Measurements from ENCODE around the gene C6orf47. TPM values are rescaled to one million over a fixed set of nuclear protein-coding genes. Genes with fewer than 3 reads are reported as not detected.

C6orf47 gene
- total and polyA plus RNA-seq, 2 donors from 2014 or later: 25.5 to 26.5 TPM

DNA sequence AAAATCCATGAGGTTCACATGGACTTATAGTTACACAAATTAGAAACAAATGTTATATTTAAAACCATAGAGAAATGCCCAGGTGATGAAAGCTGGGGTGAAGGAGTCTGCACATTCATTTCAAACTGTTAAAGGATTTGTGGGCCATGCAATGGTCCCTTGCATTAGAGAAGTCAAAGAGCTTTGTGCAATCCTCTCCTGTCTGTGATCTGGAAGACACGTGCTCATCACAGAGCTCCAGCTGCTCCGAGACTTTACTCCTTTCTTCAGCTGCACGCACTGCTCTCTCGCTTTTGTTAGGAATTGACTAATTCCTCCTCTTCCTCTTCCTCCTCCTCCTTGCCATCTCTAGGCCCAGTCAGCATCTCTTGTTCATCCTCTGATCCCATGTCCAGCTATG is 49.6 kb downstream of the C6orf47 start:
- Histone ChIP-seq H3K9ac (ENCODE audit: low read length in 3 of 3) (no peak overlapping the region), H3K27me3 (ENCODE audit: control insufficient read depth, insufficient read depth, low read length) (no peaks in the 10 kb centered on the region), H3K4me1 (ENCODE audit: control insufficient read depth in 2 of 3, insufficient read depth in 2 of 3, low read depth in 1 of 3, low read length in 3 of 3) (no peaks in the 10 kb centered on the region), H3K27ac (ENCODE audit: low read depth in 2 of 2, low read length in 2 of 2) (no peak overlapping the region), H3K9me3 (ENCODE audit: control insufficient read depth in 2 of 3, insufficient read depth in 1 of 3, low read length in 3 of 3) (no peaks in the 10 kb centered on the region), H3K36me3 (ENCODE audit: control insufficient read depth in 2 of 3, insufficient read depth in 3 of 3, low read length in 3 of 3) (no peaks in the 10 kb centered on the region), H3K4me3 (ENCODE audit: low read length in 3 of 3) (no peak overlapping the region)
- DNase-seq: no peak
- intact Hi-C loops (cut with DNase I): no loop called here
- no peak for FAIRE-seq
- no peak for TF ChIP-seq CTCF (IDR thresholded peaks at IDR 0.05; ENCODE audit: borderline replicate concordance, extremely low read depth, insufficient read depth)

DNA sequence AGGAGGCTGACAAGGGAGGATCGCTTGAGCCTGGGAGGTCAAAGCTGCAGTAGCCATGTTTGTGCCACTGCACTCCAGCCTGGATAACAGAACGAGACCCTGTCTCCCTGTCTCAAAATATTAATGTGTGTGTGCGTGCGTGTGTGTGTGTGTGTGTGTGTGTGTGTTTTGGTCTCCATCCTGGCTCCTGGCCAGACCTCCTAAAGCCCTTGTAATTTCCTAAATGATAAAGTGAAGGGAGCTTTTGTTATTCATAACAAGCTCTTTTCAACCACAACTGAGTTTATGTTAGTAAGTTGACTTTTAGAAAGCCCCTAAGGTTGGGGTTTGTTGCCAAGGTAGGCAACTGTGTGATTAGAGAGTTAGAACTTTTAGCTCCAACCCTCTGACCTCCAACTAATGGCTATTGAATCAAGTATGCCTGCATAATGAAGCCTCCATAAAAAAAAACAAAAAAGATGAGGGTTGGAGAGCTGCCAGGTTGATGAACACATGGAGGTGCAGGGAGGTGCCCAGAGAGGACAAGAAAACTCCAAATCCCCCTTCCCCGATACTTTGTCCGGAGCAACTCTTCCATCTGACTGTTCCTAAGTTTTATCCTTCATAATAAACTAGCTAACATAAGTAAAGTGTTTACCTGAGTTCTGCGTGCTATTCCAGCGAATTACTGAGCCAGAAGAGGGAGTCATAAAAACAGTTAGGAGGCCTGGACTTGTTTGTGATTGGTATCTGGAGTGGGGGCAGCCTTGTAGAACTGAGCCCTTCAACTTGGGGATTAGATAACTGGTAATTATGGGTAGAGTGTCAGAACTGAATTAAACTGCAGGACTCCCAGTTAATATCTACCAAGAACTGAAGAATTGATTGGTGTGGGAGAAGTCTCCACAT is 50.8 kb downstream of the C6orf47 start:
- Histone ChIP-seq H3K9me3 (ENCODE audit: control insufficient read depth in 2 of 3, insufficient read depth in 1 of 3, low read length in 3 of 3) (no peaks in the 10 kb centered on the region), H3K4me3 (ENCODE audit: low read length in 3 of 3) (no peak overlapping the region), H3K27me3 (ENCODE audit: control insufficient read depth, insufficient read depth, low read length) (no peaks in the 10 kb centered on the region), H3K9ac (ENCODE audit: low read length in 3 of 3) (no peak overlapping the region), H3K27ac (ENCODE audit: low read depth in 2 of 2, low read length in 2 of 2) (no peak overlapping the region), H3K36me3 (ENCODE audit: control insufficient read depth in 2 of 3, insufficient read depth in 3 of 3, low read length in 3 of 3) (no peaks in the 10 kb centered on the region), H3K4me1 (ENCODE audit: control insufficient read depth in 2 of 3, insufficient read depth in 2 of 3, low read depth in 1 of 3, low read length in 3 of 3) (no peaks in the 10 kb centered on the region)
- no peak for TF ChIP-seq CTCF (IDR thresholded peaks at IDR 0.05; ENCODE audit: borderline replicate concordance, extremely low read depth, insufficient read depth)
- FAIRE-seq (no peak), DNase-seq (no peak)
- intact Hi-C loops (cut with DNase I): no loop called here

Small RNA genes within 50 kb of the gene (microRNA-seq; reads per million reads assigned to microRNA genes)
- gene MIR4646 (not detected), gene MIR6832 (not detected)

Other genes with a start within 250 kb of the C6orf47 start
Only the 30 nearest of the 37 such genes appear.
- 3.5 TPM for gene MCCD1, start 131.8 kb downstream of the C6orf47 start, total RNA-seq
- gene MCCD1, start 131.8 kb downstream of the C6orf47 start, polyA plus RNA-seq (ENCODE audit: insufficient read depth, low read depth, low replicate concordance): 325 TPM
- gene DDX39B, start 118.8 kb downstream of the C6orf47 start, total RNA-seq: 295 TPM
- 183 TPM for gene DDX39B, start 118.8 kb downstream of the C6orf47 start, polyA plus RNA-seq (ENCODE audit: insufficient read depth, low read depth, low replicate concordance)
- 1.2 TPM for gene ATP6V1G2, start 114.2 kb downstream of the C6orf47 start, total RNA-seq
- 6.0 TPM for gene ATP6V1G2, start 114.2 kb downstream of the C6orf47 start, polyA plus RNA-seq (ENCODE audit: insufficient read depth, low read depth, low replicate concordance)
- gene NFKBIL1, start 113.2 kb downstream of the C6orf47 start, total RNA-seq: 20.0 TPM
- gene NFKBIL1, start 113.2 kb downstream of the C6orf47 start, polyA plus RNA-seq (ENCODE audit: insufficient read depth, low read depth, low replicate concordance): 28.2 TPM
- gene LTA, start 88.5 kb downstream of the C6orf47 start, total RNA-seq: 0.35 TPM
- gene LTA, start 88.5 kb downstream of the C6orf47 start, polyA plus RNA-seq (ENCODE audit: insufficient read depth, low read depth, low replicate concordance): not detected
- gene TNF, start 85.2 kb downstream of the C6orf47 start, total RNA-seq: 5.4 TPM
- 0.69 TPM for gene TNF, start 85.2 kb downstream of the C6orf47 start, polyA plus RNA-seq (ENCODE audit: insufficient read depth, low read depth, low replicate concordance)
- gene LTB, start 78.4 kb downstream of the C6orf47 start, total RNA-seq: 18.5 TPM
- gene LTB, start 78.4 kb downstream of the C6orf47 start, polyA plus RNA-seq (ENCODE audit: insufficient read depth, low read depth, low replicate concordance): 6.6 TPM
- 31.5 TPM for gene LST1, start 74.5 kb downstream of the C6orf47 start, total RNA-seq
- 14.8 TPM for gene LST1, start 74.5 kb downstream of the C6orf47 start, polyA plus RNA-seq (ENCODE audit: insufficient read depth, low read depth, low replicate concordance)
- 0.82 TPM for gene NCR3, start 67.8 kb downstream of the C6orf47 start, total RNA-seq
- not detected for gene NCR3, start 67.8 kb downstream of the C6orf47 start, polyA plus RNA-seq (ENCODE audit: insufficient read depth, low read depth, low replicate concordance)
- gene AIF1, start 45.5 kb downstream of the C6orf47 start, total RNA-seq: 44.1 TPM
- gene AIF1, start 45.5 kb downstream of the C6orf47 start, polyA plus RNA-seq (ENCODE audit: insufficient read depth, low read depth, low replicate concordance): 121 TPM
- 159 TPM for gene PRRC2A, start 40.1 kb downstream of the C6orf47 start, total RNA-seq
- gene PRRC2A, start 40.1 kb downstream of the C6orf47 start, polyA plus RNA-seq (ENCODE audit: insufficient read depth, low read depth, low replicate concordance): 84.6 TPM
- 232 TPM for gene BAG6, start 8.1 kb downstream of the C6orf47 start, total RNA-seq
- 215 TPM for gene BAG6, start 8.1 kb downstream of the C6orf47 start, polyA plus RNA-seq (ENCODE audit: insufficient read depth, low read depth, low replicate concordance)
- 4.6 TPM for gene APOM, start 4.9 kb downstream of the C6orf47 start, total RNA-seq
- gene APOM, start 4.9 kb downstream of the C6orf47 start, polyA plus RNA-seq (ENCODE audit: insufficient read depth, low read depth, low replicate concordance): 154 TPM
- 17.7 TPM for gene GPANK1, start 4.2 kb upstream of the C6orf47 start, total RNA-seq
- 28.6 TPM for gene GPANK1, start 4.2 kb upstream of the C6orf47 start, polyA plus RNA-seq (ENCODE audit: insufficient read depth, low read depth, low replicate concordance)
- 130 TPM for gene CSNK2B, start 5.3 kb upstream of the C6orf47 start, total RNA-seq
- 270 TPM for gene CSNK2B, start 5.3 kb upstream of the C6orf47 start, polyA plus RNA-seq (ENCODE audit: insufficient read depth, low read depth, low replicate concordance)
- gene LY6G5B, start 9.2 kb upstream of the C6orf47 start, total RNA-seq: 15.1 TPM
- 2.5 TPM for gene LY6G5B, start 9.2 kb upstream of the C6orf47 start, polyA plus RNA-seq (ENCODE audit: insufficient read depth, low read depth, low replicate concordance)
- gene LY6G5C, start 20.3 kb upstream of the C6orf47 start, total RNA-seq: 2.5 TPM
- 4.6 TPM for gene LY6G5C, start 20.3 kb upstream of the C6orf47 start, polyA plus RNA-seq (ENCODE audit: insufficient read depth, low read depth, low replicate concordance)
- 48.7 TPM for gene ABHD16A, start 42.5 kb upstream of the C6orf47 start, total RNA-seq
- 50.2 TPM for gene ABHD16A, start 42.5 kb upstream of the C6orf47 start, polyA plus RNA-seq (ENCODE audit: insufficient read depth, low read depth, low replicate concordance)
- not detected for gene LY6G6F, start 46.1 kb upstream of the C6orf47 start, total RNA-seq
- gene LY6G6F, start 46.1 kb upstream of the C6orf47 start, polyA plus RNA-seq (ENCODE audit: insufficient read depth, low read depth, low replicate concordance): not detected
- not detected for gene LY6G6D, start 54.6 kb upstream of the C6orf47 start, total RNA-seq
- gene LY6G6D, start 54.6 kb upstream of the C6orf47 start, polyA plus RNA-seq (ENCODE audit: insufficient read depth, low read depth, low replicate concordance): not detected
- not detected for gene LY6G6C, start 61.0 kb upstream of the C6orf47 start, total RNA-seq
- not detected for gene LY6G6C, start 61.0 kb upstream of the C6orf47 start, polyA plus RNA-seq (ENCODE audit: insufficient read depth, low read depth, low replicate concordance)
- gene MPIG6B, start 62.6 kb upstream of the C6orf47 start, total RNA-seq: 0.60 TPM
- gene MPIG6B, start 62.6 kb upstream of the C6orf47 start, polyA plus RNA-seq (ENCODE audit: insufficient read depth, low read depth, low replicate concordance): not detected
- 98.9 TPM for gene DDAH2, start 68.5 kb upstream of the C6orf47 start, total RNA-seq
- 147 TPM for gene DDAH2, start 68.5 kb upstream of the C6orf47 start, polyA plus RNA-seq (ENCODE audit: insufficient read depth, low read depth, low replicate concordance)
- 456 TPM for gene CLIC1, start 75.8 kb upstream of the C6orf47 start, total RNA-seq
- gene CLIC1, start 75.8 kb upstream of the C6orf47 start, polyA plus RNA-seq (ENCODE audit: insufficient read depth, low read depth, low replicate concordance): 489 TPM
- 23.7 TPM for gene MSH5, start 79.2 kb upstream of the C6orf47 start, total RNA-seq
- gene MSH5, start 79.2 kb upstream of the C6orf47 start, polyA plus RNA-seq (ENCODE audit: insufficient read depth, low read depth, low replicate concordance): 14.4 TPM
- 6.5 TPM for gene SAPCD1, start 101.9 kb upstream of the C6orf47 start, total RNA-seq
- 6.8 TPM for gene SAPCD1, start 101.9 kb upstream of the C6orf47 start, polyA plus RNA-seq (ENCODE audit: insufficient read depth, low read depth, low replicate concordance)
- 32.5 TPM for gene VWA7, start 116.5 kb upstream of the C6orf47 start, total RNA-seq
- gene VWA7, start 116.5 kb upstream of the C6orf47 start, polyA plus RNA-seq (ENCODE audit: insufficient read depth, low read depth, low replicate concordance): 10.2 TPM
- 79.0 TPM for gene VARS1, start 135.0 kb upstream of the C6orf47 start, total RNA-seq
- 30.3 TPM for gene VARS1, start 135.0 kb upstream of the C6orf47 start, polyA plus RNA-seq (ENCODE audit: insufficient read depth, low read depth, low replicate concordance)
- gene LSM2, start 146.2 kb upstream of the C6orf47 start, total RNA-seq: 41.6 TPM
- 70.6 TPM for gene LSM2, start 146.2 kb upstream of the C6orf47 start, polyA plus RNA-seq (ENCODE audit: insufficient read depth, low read depth, low replicate concordance)
- gene HSPA1L, start 154.5 kb upstream of the C6orf47 start, total RNA-seq: 1.7 TPM
- gene HSPA1L, start 154.5 kb upstream of the C6orf47 start, polyA plus RNA-seq (ENCODE audit: insufficient read depth, low read depth, low replicate concordance): 2.3 TPM

Measured in kidney (tissue), 14 donors.